KMS-11 (cell line): ENCODE data around the gene AGAP1.

Experiments used
- H2AFZ ChIP-seq: fragments of 200-600 bp; sonication (generic); 2 replicates; pipeline ENCODE4 v1.6.1; 2016; ENCODE audit warnings: antibody characterized with exemption, mixed run types, low read depth
- H3K27ac ChIP-seq: fragments of 200-600 bp; sonication (generic); 2 replicates; pipeline ENCODE4 v1.6.1; 2016; ENCODE audit warnings: mild to moderate bottlenecking, mixed run types
- H3K27me3 ChIP-seq: fragments of 200-600 bp; sonication (generic); 2 replicates; pipeline ENCODE4 v1.6.1; 2017; ENCODE audit warnings: mild to moderate bottlenecking, low read depth, mixed run types, moderate library complexity; ENCODE audit not compliant: insufficient read depth
- H3K36me3 ChIP-seq: fragments of 200-600 bp; sonication (generic); 2 replicates; pipeline ENCODE4 v1.6.1; 2017; ENCODE audit warnings: mild to moderate bottlenecking, mixed run types; ENCODE audit not compliant: insufficient read depth
- H3K4me1 ChIP-seq: fragments of 200-600 bp; sonication (generic); 2 replicates; pipeline ENCODE4 v1.6.1; 2016; ENCODE audit warnings: mild to moderate bottlenecking, low read depth, mixed run types; ENCODE audit not compliant: poor library complexity, severe bottlenecking
- H3K4me2 ChIP-seq: fragments of 200-600 bp; sonication (generic); 2 replicates; pipeline ENCODE4 v1.7.0; 2016; ENCODE audit warnings: mild to moderate bottlenecking, mixed run types
- H3K4me3 ChIP-seq: fragments of 200-600 bp; sonication (generic); IDR thresholded peaks from 2 replicates; pipeline ENCODE4 v1.6.1; 2017; ENCODE audit warnings: low read depth, low read length, mixed read lengths; ENCODE audit not compliant: insufficient read depth
- H3K79me2 ChIP-seq: fragments of 200-600 bp; sonication (generic); 2 replicates; pipeline ENCODE4 v1.6.1; 2016; ENCODE audit warnings: low read depth, mixed run types; ENCODE audit not compliant: insufficient read depth
- H3K9ac ChIP-seq: fragments of 200-600 bp; sonication (generic); 2 replicates; pipeline ENCODE4 v1.6.1; 2016; ENCODE audit warnings: mild to moderate bottlenecking, mixed run types
- H4K20me1 ChIP-seq: fragments of 200-600 bp; sonication (generic); 2 replicates; pipeline ENCODE4 v1.6.1; 2016; ENCODE audit warnings: mild to moderate bottlenecking, mixed run types; ENCODE audit not compliant: insufficient read depth
- CTCF ChIP-seq: fragments of 200-600 bp; sonication (generic); conservative IDR thresholded peaks from 2 replicates; pipeline ENCODE4 v1.6.1; 2017; ENCODE audit warnings: low read depth, mild to moderate bottlenecking, antibody characterized with exemption, low read length, moderate library complexity, mixed read lengths

Gene AGAP1

GRCh38 chr2:235977445-235977844 lies 483.6 kb downstream of the AGAP1 start:
- Histone ChIP-seq H3K4me1 (no peaks in the 10 kb centered on the region), H3K9ac (no peak overlapping the region), H3K4me2 (no peak overlapping the region), H3K27ac (no peak overlapping the region), H3K4me3 (no peak overlapping the region), H2AFZ (no peak overlapping the region), H3K27me3 (no peaks in the 10 kb centered on the region), H3K36me3 (no peaks in the 10 kb centered on the region), H4K20me1 (no peaks in the 10 kb centered on the region), H3K79me2 (no peaks in the 10 kb centered on the region)
- TF ChIP-seq CTCF, result no peak

DNA sequence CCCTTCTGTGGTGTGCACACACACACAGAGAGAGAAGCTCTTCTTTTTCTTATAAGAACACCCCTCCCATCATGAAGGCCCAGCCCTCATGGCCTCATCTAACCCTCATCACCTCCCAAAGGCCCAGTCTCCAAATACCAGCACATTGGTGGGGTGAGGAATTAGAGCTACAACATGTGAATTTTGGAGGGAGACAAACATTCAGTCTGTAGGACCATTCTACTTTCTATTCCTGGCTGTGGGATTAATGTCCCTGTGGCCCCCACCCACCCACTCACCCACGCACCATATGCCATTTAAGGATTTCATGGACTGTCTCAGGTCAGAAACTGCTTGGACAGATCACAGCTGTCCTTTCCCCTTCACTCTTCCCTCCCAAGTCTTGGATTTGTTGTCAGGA lies 484.2 kb downstream of the AGAP1 start:
- no peak for TF ChIP-seq CTCF
- no peak overlapping the region for H3K4me2 ChIP-seq

DNA sequence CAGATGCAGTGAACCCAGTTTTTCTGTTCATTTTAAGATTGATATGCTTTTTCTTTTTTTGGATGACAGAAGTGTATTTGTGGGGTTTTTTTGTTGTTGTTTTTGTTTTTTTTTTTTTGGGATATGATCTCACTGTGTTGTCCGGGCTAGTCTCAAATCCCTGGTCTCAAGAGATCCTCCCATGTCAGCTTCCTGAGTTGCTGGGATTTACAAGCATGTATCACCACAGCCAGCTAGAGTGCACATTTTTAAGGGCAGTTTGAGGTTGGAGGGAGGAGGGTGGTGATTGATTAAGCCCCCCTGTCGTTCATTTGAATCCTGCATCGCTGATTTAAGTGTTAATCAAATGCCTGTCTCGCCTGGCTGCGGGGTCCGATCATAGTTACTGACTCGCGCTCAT lies 485.2 kb downstream of the AGAP1 start:
- Histone ChIP-seq H3K9ac (no peak overlapping the region), H3K27me3 (no peaks in the 10 kb centered on the region), H2AFZ (no peak overlapping the region), H3K4me1 (no peaks in the 10 kb centered on the region), H3K79me2 (no peaks in the 10 kb centered on the region), H3K27ac (no peak overlapping the region), H3K4me2 (no peak overlapping the region), H3K36me3 (no peaks in the 10 kb centered on the region), H4K20me1 (no peaks in the 10 kb centered on the region), H3K4me3 (no peak overlapping the region)
- no peak for TF ChIP-seq CTCF

More for the DNA sequence above, 484.2 kb downstream of the AGAP1 start:
- Histone ChIP-seq H3K4me3 (no peak overlapping the region), H3K36me3 (no peaks in the 10 kb centered on the region), H3K9ac (no peak overlapping the region), H3K27me3 (no peaks in the 10 kb centered on the region), H3K4me1 (no peaks in the 10 kb centered on the region), H3K79me2 (no peaks in the 10 kb centered on the region), H3K27ac (no peak overlapping the region), H2AFZ (no peak overlapping the region), H4K20me1 (no peaks in the 10 kb centered on the region)

GRCh38 chr2:235979753-235980435 lies 486.1 kb downstream of the AGAP1 start:
- no peaks in the 10 kb centered on the region for H3K27me3 ChIP-seq

More at GRCh38 chr2:235979753-235980435, 486.1 kb downstream of the AGAP1 start:
- no peak overlapping the region for H2AFZ ChIP-seq
- no peak for TF ChIP-seq CTCF
- H3K4me1 ChIP-seq, result no peaks in the 10 kb centered on the region
- H3K4me2 ChIP-seq, result no peak overlapping the region
- no peak overlapping the region for H3K27ac ChIP-seq
- no peaks in the 10 kb centered on the region for H3K79me2 ChIP-seq
- no peaks in the 10 kb centered on the region for H4K20me1 ChIP-seq
- H3K9ac ChIP-seq, result no peak overlapping the region
- H3K36me3 ChIP-seq, result no peaks in the 10 kb centered on the region
- H3K4me3 ChIP-seq, result no peak overlapping the region
